ENCODE measurements around the gene GP1BA.

DNA sequence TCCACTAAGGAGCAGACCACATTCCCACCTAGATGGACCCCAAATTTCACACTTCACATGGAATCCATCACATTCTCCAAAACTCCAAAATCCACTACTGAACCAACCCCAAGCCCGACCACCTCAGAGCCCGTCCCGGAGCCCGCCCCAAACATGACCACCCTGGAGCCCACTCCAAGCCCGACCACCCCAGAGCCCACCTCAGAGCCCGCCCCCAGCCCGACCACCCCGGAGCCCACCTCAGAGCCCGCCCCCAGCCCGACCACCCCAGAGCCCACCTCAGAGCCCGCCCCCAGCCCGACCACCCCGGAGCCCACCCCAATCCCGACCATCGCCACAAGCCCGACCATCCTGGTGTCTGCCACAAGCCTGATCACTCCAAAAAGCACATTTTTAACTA is 1.6 kb downstream of the GP1BA start:
- TF ChIP-seq TCF12 (IDR thresholded peaks at IDR 0.05; ENCODE audit: low read depth): no peak
- TF ChIP-seq EP300 (IDR thresholded peaks at IDR 0.05; ENCODE audit: borderline replicate concordance): no peak
- no peak for TF ChIP-seq ZBTB7A (IDR thresholded peaks at IDR 0.05; ENCODE audit: low read depth)
- TF ChIP-seq, protein P1, sequence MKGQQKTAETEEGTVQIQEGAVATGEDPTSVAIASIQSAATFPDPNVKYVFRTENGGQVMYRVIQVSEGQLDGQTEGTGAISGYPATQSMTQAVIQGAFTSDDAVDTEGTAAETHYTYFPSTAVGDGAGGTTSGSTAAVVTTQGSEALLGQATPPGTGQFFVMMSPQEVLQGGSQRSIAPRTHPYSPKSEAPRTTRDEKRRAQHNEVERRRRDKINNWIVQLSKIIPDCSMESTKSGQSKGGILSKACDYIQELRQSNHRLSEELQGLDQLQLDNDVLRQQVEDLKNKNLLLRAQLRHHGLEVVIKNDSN (IDR thresholded peaks at IDR 0.05): no peak
- TF ChIP-seq MAX (IDR thresholded peaks at IDR 0.05): no peak
- TF ChIP-seq TEAD4 (IDR thresholded peaks at IDR 0.05): no peak
- TF ChIP-seq CREB1 (IDR thresholded peaks at IDR 0.05; ENCODE audit: low read depth): no peak
- no peak for TF ChIP-seq RAD21 (IDR thresholded peaks at IDR 0.05; ENCODE audit: low read depth)
- no peak for TF ChIP-seq CEBPB (IDR thresholded peaks at IDR 0.05)
